SK-N-MC (cell line): ENCODE measurements around the gene ATG9B.

Experiments used
- EZH2 ChIP-seq: fragments of 200-600 bp; sonication (generic); IDR thresholded peaks from one replicate; pipeline ENCODE4 v1.6.1; 2017; ENCODE audit warnings: antibody characterized with exemption
- FOXP2 ChIP-seq: optimal IDR thresholded peaks from 2 replicates; pipeline ENCODE3; 2011; ENCODE audit warnings: mild to moderate bottlenecking, moderate library complexity; ENCODE audit not compliant: insufficient read depth; ENCODE audit errors: extremely low read length, control extremely low read depth
- POLR2AphosphoS5 ChIP-seq: IDR thresholded peaks from 2 replicates; pipeline ENCODE4 v1.6.1; 2012; ENCODE audit warnings: mild to moderate bottlenecking, low read depth, low read length, borderline replicate concordance

DNA sequence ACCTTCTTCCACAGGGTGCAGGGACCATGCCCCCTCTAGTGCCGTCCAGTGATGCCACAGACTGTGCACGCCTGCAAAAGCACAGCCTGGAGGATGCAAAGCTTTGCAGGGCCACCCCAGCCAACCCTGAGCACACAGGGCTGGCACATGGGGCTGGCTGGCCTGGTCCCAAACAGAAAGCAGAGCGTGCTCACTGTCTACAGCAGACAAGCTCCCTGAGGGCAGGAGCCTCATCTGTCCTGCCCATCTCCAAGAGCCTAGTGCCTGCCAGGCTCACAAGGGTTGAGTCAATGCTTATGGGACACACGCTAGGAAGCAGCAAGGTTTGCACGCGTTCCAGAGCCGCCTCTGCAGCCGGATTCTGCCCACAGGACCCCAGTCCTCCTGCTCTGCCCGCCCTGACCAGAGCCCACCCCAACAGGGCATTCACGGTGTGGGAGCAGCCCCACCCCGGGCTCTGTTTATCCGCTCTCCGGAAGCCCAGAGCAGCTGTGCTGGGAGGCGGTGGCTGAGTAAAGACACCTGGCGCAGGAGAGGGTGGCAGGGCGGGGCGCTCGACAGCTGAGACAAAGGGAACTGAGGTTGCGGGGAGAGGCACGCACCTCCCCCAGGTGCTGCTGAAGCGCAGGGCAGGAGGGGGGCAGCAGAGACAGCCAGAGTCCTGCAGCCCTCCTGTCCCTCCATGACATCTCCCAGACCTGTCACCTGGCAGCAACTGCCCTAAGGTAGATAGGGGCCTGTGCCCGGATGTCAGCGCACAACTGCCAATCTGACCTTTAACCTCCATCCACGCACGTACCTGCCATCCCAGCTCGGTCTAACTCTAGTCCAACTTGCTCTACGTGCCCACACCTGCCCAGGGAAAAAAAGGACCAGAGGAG lies 50.5 kb downstream of the ATG9B start:
- TF ChIP-seq EZH2 (no peak), POLR2AphosphoS5 (no peak), FOXP2 (no peak)
